ENCODE results near the gene SAMSN1.

The SAMSN1 gene

DNA sequence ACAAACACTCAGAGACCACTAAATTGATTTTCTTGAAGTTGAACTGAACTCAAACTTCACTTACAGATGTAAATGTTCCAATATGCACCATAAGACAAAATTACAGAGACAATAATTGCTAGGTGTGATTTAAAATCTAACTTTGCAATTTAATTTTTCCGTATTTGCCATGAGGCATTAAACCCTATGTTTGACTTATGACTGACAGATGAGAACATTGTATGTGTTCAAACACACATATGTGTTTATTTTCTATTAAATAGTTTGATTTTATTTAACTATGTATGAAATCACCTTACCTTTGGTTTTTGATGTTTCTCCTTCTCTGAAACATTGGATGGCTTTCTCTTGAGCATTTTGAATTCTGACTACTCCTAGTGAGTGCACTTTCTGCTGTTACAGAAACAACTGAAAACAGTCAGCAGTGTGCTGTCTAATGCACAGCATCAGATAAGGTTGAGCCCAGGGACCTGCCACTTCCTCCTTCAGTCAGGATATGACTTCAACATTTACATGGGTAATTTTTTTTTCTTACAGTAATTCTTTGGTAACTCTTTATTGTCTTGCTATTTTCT is at the start of gene SAMSN1:
Gene SAMSN1 (minus strand): TSS at position 410 of the 575 bp plus-strand sequence. CDS start 54 bp downstream, at position 356.
- DNase-seq (ENCODE audit: low read depth in 2 of 3, low spot score in 1 of 3) = peak in 2 of 3 donors; percentile 47 to 50

DNA sequence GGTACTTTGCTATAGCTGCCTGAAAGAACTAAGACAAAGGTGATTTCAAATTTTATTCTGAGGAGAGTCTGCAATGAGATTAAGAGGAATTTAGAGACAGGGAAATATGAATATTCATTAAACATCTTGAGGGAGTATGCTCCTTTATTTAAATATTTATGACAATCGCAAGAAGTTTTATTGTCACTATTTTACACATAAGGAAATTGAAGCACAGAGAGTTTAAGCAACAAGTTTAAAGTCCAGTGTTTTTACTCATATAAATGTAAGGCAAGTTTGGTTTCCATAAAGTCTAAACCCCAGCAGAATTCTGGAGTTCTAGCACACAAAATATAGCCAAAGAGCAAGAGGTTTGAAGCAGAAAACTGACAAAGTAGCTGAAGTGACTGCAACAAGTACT is 49.3 kb upstream of the SAMSN1 start:
- DNase-seq (ENCODE audit: low read depth in 2 of 3, low spot score in 1 of 3) = no peak

DNA sequence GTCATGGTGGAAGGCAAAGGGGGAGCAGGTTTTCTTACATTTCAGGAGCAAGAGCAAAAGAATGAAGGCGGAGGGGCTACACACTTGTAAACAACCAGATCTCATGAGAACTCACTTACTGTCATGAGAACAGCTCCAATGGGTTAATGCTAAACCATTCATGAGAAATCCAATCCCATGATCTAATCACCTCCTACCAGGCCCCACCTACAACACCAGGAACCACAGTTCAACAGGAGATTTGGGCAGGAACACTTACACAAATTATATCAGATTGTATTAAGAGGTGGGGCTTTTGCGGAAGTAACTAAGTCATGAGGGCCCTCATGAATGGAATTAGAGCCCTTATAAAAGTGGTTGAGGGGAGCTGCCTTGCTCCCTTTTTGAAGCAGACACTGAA is 48.9 kb upstream of the SAMSN1 start:
- no peak for DNase-seq (ENCODE audit: low read depth in 2 of 3, low spot score in 1 of 3)

DNA sequence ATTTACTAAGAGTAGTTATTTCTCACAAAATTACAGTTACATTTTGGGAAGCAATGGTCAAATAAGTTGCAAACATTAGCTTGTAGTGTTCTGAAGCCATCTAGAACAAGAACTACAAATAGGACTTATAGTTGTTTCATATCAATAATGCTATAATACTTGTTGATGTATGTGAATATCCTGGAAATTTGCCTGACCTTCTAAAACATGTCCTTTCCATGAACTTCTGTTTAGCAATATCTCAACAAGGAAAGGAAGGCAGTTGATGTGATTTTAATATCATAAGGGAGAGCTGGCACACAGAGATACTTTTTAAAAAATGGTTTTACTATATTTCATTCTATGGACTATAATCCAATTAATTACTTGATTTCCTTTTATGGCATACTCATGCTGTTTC is 47.1 kb upstream of the SAMSN1 start:
- no peak for DNase-seq (ENCODE audit: low read depth in 2 of 3, low spot score in 1 of 3)

DNA sequence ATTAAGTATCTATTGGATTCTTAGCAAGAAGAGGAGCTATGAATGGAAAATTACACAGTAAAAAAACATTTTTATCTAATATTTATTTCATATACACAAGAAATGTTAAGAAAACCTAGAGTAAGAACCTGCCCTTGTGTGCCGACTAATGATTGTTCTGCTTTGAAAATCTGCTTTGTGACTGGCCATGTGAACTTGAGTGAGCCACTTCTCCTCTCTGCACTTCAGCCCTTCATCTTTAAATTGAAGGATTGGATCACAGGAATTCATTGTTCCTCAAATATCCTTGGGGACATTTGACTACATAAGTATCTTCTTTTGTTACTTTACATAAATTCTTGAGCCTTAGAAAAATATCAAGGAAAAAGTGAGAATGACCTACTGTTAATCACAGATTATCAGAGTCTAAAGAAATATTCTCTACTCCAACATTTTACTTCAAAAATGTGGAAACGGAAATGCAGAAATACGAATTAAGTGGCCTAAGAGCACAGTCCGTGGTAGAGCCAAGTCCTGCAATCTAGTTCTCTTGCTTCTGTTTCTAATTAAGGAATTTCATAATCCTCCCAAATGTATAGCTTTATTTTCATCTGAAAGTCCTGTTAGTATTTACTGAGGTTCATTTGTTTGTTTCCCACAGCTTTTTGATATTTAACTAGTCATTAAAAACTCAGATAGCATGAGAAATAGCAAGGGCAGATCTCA is 46.3 kb upstream of the SAMSN1 start:
- DNase-seq (ENCODE audit: low read depth in 2 of 3, low spot score in 1 of 3) = no peak

DNA sequence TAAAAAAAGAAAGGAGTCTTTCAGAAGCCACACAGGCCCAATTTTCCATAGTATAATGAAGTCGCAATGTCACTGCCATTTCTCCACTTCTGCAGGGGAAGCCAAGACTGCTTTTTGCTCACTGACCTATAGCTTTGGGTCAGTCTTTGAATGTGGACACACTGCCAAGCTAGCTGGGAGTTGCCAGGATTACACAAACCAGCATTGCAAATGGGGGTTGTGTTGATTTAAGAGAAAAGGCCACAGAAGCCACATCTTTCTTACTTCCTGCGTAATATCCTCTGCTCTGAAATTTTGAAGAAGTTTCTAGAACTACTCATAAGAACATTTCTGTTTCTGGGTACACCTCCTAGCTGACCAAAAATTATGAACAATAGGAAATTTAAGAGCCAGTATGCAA is 45.8 kb upstream of the SAMSN1 start:
- DNase-seq (ENCODE audit: low read depth in 2 of 3, low spot score in 1 of 3) = no peak

DNA sequence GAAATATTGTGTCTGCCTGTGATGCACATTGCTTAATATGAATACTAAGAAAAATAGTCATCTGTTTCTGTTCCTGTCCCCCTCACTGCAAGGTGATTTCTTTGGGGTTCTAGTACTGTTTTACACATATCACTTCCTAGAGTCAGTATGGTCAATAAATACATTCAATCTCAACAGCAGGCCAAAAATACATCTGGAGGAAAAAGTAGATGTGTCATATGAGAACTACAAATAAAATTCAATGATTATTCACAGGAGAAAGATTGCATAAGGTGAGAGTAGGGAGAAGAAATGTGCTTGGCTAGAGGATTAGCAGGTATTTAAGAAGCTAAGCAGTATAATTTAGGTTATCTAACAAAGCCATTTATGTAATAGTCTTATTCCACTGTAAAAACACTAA is 45.3 kb upstream of the SAMSN1 start:
- no peak for DNase-seq (ENCODE audit: low read depth in 2 of 3, low spot score in 1 of 3)

DNA sequence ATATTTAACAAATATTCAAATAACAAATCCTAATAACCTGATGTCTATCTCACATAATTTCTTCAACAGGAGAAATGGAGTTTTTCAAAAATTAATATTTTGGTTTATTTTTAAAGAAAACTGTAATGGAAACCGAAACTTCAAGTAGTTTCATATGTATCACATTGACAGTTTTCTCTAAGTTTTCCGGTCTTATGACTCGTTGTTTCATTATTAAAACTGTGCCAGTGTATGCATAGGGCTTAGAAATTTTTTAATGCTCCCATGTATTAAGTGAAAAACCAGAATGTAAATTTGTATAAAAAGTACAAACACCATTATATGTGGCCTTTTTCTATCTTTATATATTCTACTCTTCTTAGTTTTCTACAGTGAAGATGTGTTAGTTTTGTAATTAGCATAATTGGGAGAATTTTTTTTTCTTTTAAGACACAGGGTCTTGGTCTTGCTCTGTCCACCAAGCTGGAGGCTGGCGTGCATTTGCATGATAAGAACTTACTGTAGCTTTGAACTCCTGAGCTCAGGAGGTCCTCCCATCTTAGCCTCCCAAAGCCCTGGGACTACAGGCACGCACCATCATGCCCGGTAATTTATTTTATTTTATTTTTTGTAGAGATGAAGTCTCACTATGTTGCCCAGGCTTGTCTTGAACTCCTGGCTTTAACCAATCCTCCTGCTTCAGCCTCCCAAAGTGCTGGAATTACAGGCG is 43.9 kb upstream of the SAMSN1 start:
- no peak for DNase-seq (ENCODE audit: low read depth in 2 of 3, low spot score in 1 of 3)

DNA sequence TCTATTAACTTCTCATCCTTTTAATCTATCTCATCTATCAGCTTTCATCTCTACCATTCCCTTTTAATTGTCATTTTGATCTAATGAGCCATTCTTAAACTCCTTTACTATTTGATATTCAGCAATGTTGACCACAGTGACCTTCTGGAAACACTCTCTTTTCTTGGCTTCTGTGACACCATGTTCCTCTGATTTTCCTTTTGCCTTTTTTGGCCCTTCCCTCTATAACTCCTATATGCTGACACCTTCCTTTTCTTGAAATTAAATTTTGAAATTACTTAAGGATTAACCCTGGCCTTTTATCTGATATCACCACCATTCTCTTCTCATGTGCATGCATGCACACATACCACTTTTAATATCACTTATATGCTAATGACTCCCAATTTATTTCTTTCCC is 41.2 kb upstream of the SAMSN1 start:
- no peak for DNase-seq (ENCODE audit: low read depth in 2 of 3, low spot score in 1 of 3)

DNA sequence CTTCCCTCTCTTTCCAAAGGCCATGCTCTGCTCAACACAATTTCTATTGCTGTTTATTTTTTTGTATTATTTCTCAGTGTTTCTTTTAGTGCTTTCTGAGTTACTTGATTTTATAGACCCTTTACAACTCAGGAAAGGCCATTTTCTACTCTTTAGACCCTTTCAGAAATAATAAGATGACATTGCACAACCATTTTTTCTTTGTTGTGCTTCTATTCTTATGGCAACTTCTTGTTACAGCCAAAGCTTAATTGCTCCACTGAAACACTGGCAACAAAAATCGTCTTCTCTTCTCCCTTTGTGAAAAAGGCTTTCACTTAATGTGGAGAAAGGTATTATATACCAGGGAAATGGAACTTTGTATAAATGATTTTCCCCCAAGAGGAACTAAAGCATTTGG is 39.0 kb upstream of the SAMSN1 start:
- no peak for DNase-seq (ENCODE audit: low read depth in 2 of 3, low spot score in 1 of 3)

DNA sequence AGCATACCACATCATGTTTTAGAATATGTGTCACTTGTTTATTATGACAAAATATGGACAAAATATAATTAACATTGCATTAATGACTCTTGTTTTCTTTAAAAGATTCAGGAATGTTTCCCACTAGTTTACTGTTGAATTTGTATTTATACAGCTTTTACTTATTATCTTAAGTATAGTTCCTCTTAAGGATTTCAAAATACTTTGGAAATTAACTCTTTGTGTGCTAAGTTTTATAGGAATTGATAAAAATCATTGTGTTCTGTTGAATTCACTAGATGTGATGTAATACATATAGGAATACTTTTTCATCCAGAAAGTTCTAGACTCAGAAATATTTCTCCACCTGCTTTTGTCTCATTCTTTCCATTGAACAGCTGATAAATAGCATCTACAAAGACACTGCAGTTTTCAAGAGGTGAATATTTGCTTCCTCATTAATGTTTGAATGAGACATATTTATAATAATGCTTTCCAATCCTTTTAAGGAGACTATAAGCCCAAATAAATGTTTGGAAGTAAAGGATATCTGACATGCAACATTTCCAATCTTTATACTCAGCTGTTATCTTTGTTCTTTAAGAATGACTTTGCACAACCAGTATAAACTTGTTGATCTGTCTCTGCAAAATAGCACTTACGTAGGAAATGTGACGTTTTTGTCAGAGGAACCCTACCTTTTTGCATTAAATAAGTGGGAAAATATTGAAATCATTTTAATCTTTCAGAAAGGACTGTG is 38.4 kb upstream of the SAMSN1 start:
- no peak for DNase-seq (ENCODE audit: low read depth in 2 of 3, low spot score in 1 of 3)

DNA sequence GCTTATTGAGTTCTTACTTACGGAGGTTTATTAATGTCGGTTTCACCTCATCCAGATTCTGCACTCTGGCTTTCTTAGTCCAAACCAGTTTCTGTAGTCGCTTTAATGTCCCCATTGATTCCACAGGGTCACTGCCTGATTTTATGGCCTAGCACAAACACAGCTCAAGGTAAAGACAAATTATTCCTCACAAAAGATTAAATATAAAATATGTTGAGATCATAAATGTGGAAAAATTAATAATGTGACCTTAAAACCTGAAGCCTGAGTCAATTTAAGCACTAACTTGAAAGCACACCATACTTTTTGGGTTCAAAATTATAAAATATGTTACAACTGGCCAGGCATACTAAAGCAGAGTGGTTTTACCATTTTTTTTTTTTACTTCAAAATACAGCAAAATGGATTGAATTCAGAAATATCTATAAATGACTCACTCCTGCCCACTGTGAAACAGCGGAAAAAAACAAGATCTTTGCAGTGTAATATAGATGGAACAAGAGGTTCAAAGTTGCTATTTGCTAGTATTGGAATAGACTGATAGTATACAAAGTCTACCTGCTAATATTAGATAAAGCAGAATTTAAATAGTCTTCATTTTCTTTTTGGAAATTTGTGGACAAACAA is 37.6 kb upstream of the SAMSN1 start:
- DNase-seq (ENCODE audit: low read depth in 2 of 3, low spot score in 1 of 3) = no peak

DNA sequence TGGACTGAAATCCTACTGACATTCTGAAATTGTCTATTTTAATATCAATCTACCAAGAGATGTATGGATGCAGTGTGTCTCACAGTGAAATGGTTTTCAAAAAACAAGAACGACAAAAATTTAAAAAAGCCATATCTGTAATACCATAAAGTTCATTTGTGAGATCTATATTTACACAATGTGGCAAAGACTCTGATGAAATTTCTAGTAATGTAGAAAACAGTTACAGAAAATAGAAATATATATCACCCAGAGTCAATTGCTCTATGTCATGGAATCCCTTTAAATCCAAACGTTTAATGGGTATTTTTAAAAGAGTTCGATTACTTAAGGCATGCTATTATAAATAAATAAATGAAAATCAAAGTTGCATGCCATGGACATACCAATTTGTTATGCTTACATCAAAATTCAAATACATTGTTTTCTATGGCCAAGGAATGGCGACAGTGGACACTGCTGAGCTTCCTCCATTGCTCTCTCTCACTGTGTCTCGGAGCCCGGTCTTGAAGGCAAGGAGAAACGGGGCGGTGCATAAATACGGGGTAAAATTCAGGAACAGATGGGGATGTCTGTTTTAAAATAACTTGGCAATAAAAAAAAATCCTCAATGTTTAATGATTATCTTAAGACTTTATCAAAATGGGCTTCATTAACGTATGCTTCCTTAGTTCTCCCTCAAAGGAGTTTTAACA is 37.0 kb upstream of the SAMSN1 start:
- no peak for DNase-seq (ENCODE audit: low read depth in 2 of 3, low spot score in 1 of 3)

DNA sequence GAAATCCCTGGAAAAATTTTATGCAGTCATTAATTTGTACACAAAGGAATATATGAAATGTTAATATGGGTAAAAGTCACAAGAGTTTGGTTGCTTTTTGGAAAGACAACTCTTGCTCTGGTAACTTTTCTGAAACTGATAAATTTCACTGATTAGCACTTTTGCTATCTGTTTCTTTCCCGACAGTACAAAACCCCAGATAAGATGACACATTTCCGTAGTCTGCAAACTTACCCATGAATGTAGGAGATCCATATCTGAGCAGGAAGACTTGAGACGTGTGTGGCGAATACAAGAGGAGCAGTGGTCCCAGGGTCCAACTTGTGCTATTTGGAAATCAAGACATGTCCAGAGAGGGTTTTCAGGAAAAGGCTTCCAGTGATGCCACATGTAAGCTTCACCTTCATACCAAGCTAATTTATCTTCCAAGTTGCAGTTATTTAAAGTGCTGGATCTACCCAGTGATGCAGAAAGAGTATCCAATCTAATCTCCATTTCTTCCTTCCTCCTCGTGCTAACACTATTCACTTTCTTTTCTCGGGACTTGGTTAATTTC is 35.9 kb upstream of the SAMSN1 start:
- DNase-seq (ENCODE audit: low read depth in 2 of 3, low spot score in 1 of 3) = no peak

DNA sequence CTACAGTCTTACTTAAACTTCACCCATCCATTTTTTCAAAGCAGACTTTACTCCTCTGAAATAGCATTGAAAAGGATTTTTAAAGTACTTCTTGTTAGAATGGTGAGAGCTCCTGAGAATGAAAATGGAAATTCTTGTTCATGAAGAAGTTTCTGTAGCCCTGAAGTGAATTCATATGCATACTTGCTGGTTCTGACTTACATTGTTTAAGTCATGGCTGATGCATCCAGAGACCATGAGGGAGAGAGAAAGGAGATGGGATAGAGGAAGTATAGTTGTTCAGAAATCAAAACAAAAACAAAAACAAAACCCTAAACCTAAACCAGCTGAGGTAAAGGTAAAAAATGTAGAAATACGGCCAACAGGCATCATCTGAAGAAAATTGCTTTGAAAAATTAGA is 27.1 kb upstream of the SAMSN1 start:
- no peak for DNase-seq (ENCODE audit: low read depth in 2 of 3, low spot score in 1 of 3)

DNA sequence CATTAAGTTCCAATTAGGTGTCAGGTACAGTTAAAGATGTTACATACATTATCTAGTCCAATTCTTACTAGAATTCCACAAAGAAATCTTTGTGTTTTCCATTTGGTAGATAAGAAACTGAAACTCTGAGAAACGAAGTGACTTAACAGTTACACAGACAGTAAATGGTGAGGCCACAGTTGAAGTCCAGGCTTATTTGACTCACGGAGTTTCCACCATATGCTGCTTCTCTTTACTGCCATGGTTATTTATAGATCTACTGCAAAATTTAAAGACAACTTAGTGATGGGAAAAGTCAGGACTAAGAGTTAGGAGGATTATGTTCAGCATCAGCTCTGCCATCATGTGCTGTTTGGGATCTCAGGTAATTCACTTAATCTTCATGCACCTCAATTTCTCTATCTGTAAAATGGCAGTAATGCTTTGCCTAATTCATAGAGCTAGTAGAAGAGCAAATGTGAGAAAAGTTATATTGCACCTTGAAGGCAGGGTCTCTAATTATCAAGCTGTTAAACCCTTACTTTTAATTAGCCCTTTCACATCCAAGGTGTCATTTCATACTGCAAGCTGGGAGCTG is 26.2 kb upstream of the SAMSN1 start:
- no peak for DNase-seq (ENCODE audit: low read depth in 2 of 3, low spot score in 1 of 3)

DNA sequence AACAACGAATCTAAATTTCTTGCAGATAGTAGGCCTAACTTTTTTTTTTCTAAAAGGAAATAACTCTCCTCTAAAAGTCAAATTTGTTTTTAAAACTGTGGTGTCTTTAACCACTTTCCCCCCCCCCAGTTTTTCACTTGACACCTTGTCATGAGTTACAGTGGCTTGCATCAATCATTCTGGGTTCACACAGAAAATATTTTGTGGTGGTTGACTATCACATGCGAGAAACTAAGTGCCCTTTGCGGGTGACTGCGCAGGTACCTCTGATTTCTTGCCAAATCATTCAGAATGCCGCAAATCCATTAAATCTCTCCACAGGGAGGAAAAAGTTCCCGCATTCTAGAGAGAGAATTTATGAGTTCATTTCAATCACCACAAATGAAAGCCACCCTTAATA is 23.8 kb upstream of the SAMSN1 start:
- DNase-seq (ENCODE audit: low read depth in 2 of 3, low spot score in 1 of 3) = no peak

DNA sequence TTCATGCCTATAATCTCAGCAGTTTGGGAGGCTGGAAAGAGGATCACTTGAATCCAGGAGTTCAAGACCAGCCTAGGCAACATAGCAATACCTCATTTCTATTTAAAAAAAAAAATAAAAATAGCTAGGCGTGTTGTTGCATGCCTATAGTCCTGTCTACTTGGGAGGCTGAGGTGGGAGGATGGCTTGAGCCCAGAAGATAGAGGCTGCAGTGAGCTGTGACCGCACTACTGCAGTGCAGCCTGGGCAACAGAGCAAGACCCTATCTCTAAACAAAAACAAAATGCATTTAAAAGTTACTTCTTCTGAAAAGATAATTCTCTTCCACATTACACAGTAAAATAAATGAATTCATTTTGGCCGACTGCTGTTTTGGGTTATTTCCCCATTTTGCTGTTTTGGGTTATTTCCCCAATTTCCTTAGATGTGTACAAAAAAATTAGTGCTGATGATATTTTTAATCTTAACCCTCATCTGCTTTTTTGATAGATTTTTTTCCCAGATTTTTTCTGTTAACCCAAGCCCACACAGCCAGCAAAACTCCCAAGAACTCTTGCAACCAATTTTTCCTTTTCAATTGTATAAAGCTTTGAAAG is 23.0 kb upstream of the SAMSN1 start:
- no peak for DNase-seq (ENCODE audit: low read depth in 2 of 3, low spot score in 1 of 3)

DNA sequence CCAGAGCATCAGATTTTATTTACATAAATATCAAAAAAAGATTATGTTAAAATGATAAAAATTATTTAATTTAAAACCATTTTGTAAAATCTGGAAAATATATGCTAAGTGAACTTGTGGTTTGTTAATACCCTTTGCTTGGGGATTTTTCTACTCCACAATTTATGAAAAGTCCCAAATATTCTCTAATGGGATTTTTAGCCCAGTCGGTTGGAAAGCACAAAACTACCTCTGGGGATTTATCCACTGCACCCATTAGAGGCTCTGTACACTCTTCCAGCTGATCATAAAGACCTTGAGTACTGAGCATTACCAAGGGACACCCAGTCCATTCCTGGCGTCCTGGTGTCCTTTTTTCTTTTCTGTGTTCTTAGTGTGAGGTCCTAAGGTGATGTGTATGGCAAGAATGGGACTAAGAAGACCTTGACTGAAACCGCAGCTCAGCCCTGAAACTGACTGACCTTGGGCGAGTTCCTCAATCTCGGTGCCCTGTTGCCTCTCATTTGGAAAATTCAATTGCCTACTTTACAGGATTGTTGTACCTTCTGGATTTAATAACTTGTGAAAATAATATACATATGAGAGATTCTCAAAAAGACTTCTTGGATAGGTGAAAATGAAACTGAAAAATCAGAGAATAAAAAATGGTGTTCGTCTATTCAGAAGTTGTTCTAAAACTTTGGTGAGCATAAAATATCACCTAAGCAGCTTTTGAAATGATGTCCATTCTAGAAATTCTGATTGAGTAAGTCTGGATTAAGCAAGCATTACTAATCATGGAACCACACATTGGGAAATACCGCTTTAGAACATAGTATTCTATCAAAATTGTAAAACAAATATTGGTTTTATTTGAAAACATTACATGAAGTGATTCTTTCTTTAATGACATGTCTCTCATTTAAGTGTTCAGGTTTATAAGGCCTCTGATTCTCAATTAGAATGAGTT is 21.5 kb upstream of the SAMSN1 start:
- DNase-seq (ENCODE audit: low read depth in 2 of 3, low spot score in 1 of 3) = no peak

All from stimulated activated CD4-positive, alpha-beta T cell treated with anti-CD3 and anti-CD28 coated beads, Interleukin-12 subunit alpha, Interleukin-12 subunit beta, amount 100 ng/mL, for 48 hours (primary cell).